ENCODE data around the gene HERC2.

- TF ChIP-seq TAF1 (conservative IDR thresholded peaks at IDR 0.05) (no peak), HNF4A (conservative IDR thresholded peaks at IDR 0.05) (no peak)
Observed at GRCh38 chr15:28098766-28099554, 223.0 kb downstream of the HERC2 start, which contains the start of gene OCA2.
